ENCODE data around the gene ABCC3. TPM values are rescaled to one million over a fixed set of nuclear protein-coding genes. Genes with fewer than 3 reads are reported as not detected.

Gene ABCC3
- total RNA-seq, 4 donors from 2014 or later = 2.0 to 18.7 (median 5.1) TPM

GRCh38 chr17:50696365-50696879 lies 61.7 kb downstream of the ABCC3 start:
- WGBS, 2 donors (ENCODE audit: low coverage in 1 of 2) = 89 to 92% methylated on average over 3 of the region's 3 CpGs
- H3K36me3 ChIP-seq = peaks cover 10 to 79% of the 10 kb centered on the region in 2 donors

GRCh38 chr17:50697062-50697461 lies 62.4 kb downstream of the ABCC3 start:
- no peak overlapping the region for H3K4me3 ChIP-seq
- ATAC-seq = no peak
- H3K9me3 ChIP-seq = no peaks in the 10 kb centered on the region
- peaks cover 10 to 79% of the 10 kb centered on the region in 2 donors for H3K36me3 ChIP-seq
- no peak overlapping the region for H3K27ac ChIP-seq
- H3K27me3 ChIP-seq = no peaks in the 10 kb centered on the region
- TF ChIP-seq POLR2A (IDR thresholded peaks at IDR 0.05) = no peak
- TF ChIP-seq EP300 (IDR thresholded peaks at IDR 0.05) = no peak
- no peak for TF ChIP-seq POLR2AphosphoS5 (IDR thresholded peaks at IDR 0.05)
- TF ChIP-seq CTCF (IDR thresholded peaks at IDR 0.05) = no peak
- peaks cover 0 to 52% (median 4%) of the 10 kb centered on the region in 3 donors for H3K4me1 ChIP-seq
- WGBS, 2 donors (ENCODE audit: low coverage in 1 of 2) = 49 to 76% methylated on average over 3 of the region's 3 CpGs

More at GRCh38 chr17:50696365-50696879, 61.7 kb downstream of the ABCC3 start:
- TF ChIP-seq POLR2A (IDR thresholded peaks at IDR 0.05) (no peak), EP300 (IDR thresholded peaks at IDR 0.05) (no peak), CTCF (IDR thresholded peaks at IDR 0.05) (no peak), POLR2AphosphoS5 (IDR thresholded peaks at IDR 0.05) (no peak)
- H3K9me3 ChIP-seq = no peaks in the 10 kb centered on the region
- no peak overlapping the region for H3K27ac ChIP-seq
- H3K4me1 ChIP-seq = peaks cover 0 to 52% (median 7%) of the 10 kb centered on the region in 3 donors
- no peaks in the 10 kb centered on the region for H3K27me3 ChIP-seq
- no peak for ATAC-seq
- H3K4me3 ChIP-seq = no peak overlapping the region

GRCh38 chr17:50697663-50698272 lies 63.1 kb downstream of the ABCC3 start:
- no peak for ATAC-seq
- 17 to 41% methylated on average over 2 to 3 of the region's 3 CpGs for WGBS, 2 donors (ENCODE audit: low coverage in 1 of 2)
- Histone ChIP-seq H3K4me3 (no peak overlapping the region), H3K4me1 (peaks cover 0 to 52% (median 2%) of the 10 kb centered on the region in 3 donors), H3K36me3 (peaks cover 10 to 76% of the 10 kb centered on the region in 2 donors), H3K27ac (no peak overlapping the region), H3K27me3 (no peaks in the 10 kb centered on the region), H3K9me3 (no peaks in the 10 kb centered on the region)
- TF ChIP-seq EP300 (IDR thresholded peaks at IDR 0.05) = no peak
- TF ChIP-seq POLR2A (IDR thresholded peaks at IDR 0.05) = no peak
- TF ChIP-seq CTCF (IDR thresholded peaks at IDR 0.05) = no peak
- no peak for TF ChIP-seq POLR2AphosphoS5 (IDR thresholded peaks at IDR 0.05)

GRCh38 chr17:50699410-50699809 lies 64.7 kb downstream of the ABCC3 start:
- WGBS, 2 donors (ENCODE audit: low coverage in 1 of 2) = 100% methylated on average over 1 of the region's 7 CpGs
- H3K4me3 ChIP-seq = no peak overlapping the region
- no peak for TF ChIP-seq CTCF (IDR thresholded peaks at IDR 0.05)
- no peak for TF ChIP-seq POLR2AphosphoS5 (IDR thresholded peaks at IDR 0.05)
- TF ChIP-seq EP300 (IDR thresholded peaks at IDR 0.05) = no peak
- no peak for TF ChIP-seq POLR2A (IDR thresholded peaks at IDR 0.05)
- H3K27ac ChIP-seq = no peak overlapping the region
- no peaks in the 10 kb centered on the region for H3K9me3 ChIP-seq
- no peaks in the 10 kb centered on the region for H3K27me3 ChIP-seq
- H3K36me3 ChIP-seq = peaks cover 10 to 71% of the 10 kb centered on the region in 2 donors
- peaks cover 0 to 52% (median 0%) of the 10 kb centered on the region in 3 donors for H3K4me1 ChIP-seq
- no peak for ATAC-seq

- Histone ChIP-seq H3K4me1 (peaks cover 0 to 73% (median 8%) of the 10 kb centered on the region in 3 donors), H3K27me3 (no peaks in the 10 kb centered on the region), H3K4me3 (no peak overlapping the region), H3K27ac (peak overlapping the region in 2 of 4 donors; percentile 21 to 26), H3K36me3 (peaks cover 0 to 42% of the 10 kb centered on the region in 2 donors), H3K9me3 (no peaks in the 10 kb centered on the region)
- 73 to 75% methylated on average over 1 to 3 of the region's 3 CpGs for WGBS, 2 donors (ENCODE audit: low coverage in 1 of 2)
- no peak for ATAC-seq
- TF ChIP-seq EP300 (IDR thresholded peaks at IDR 0.05) (no peak), POLR2A (IDR thresholded peaks at IDR 0.05) (no peak), CTCF (IDR thresholded peaks at IDR 0.05) (no peak), POLR2AphosphoS5 (IDR thresholded peaks at IDR 0.05) (peak; percentile 59)
These were observed 68.5 kb downstream of the ABCC3 start for GRCh38 chr17:50703162-50703561.
